Liver (tissue), 9 donors: Measurements from ENCODE around the gene NOP16. TPM values are rescaled to one million over a fixed set of nuclear protein-coding genes. Genes with fewer than 3 reads are reported as not detected.

Source experiments
- DNase-seq: peaks from one replicate; pipeline ENCODE4 v3.0.0-alpha.2; 2017; ENCODE audit warnings: low spot score
- H3K27ac ChIP-seq, 2 donors: one replicate each; pipeline ENCODE4 v1.7.0; 2013; ENCODE audit warnings: inconsistent platforms in 2 of 2, low read length in 2 of 2, control low read depth in 1 of 2, low read depth in 1 of 2, mild to moderate bottlenecking in 1 of 2
- H3K27me3 ChIP-seq, 4 donors: one replicate each; pipeline versions ENCODE4 v1.6.1 to v1.7.0; 2013; ENCODE audit warnings: low read length in 3 of 4, inconsistent platforms in 1 of 4, mild to moderate bottlenecking in 1 of 4, moderate library complexity in 1 of 4; ENCODE audit not compliant: control insufficient read depth in 4 of 4, insufficient read depth in 4 of 4
- H3K36me3 ChIP-seq, 4 donors: one replicate each; pipeline versions ENCODE4 v1.6.1 to v1.7.0; 2013; ENCODE audit warnings: low read length in 3 of 4, mild to moderate bottlenecking in 3 of 4, low read depth in 1 of 4, moderate library complexity in 1 of 4; ENCODE audit not compliant: control insufficient read depth in 4 of 4, insufficient read depth in 3 of 4
- H3K4me1 ChIP-seq, 4 donors: one replicate each; pipeline versions ENCODE4 v1.6.1 to v1.7.0; 2013; ENCODE audit warnings: low read length in 3 of 4, mild to moderate bottlenecking in 3 of 4, moderate library complexity in 1 of 4; ENCODE audit not compliant: control insufficient read depth in 4 of 4, insufficient read depth in 4 of 4
- H3K4me3 ChIP-seq, 3 donors: one replicate each; pipeline versions ENCODE4 v1.6.1 to v1.7.0; 2013; ENCODE audit warnings: low read length in 3 of 3, control low read depth in 1 of 3, low read depth in 1 of 3, mild to moderate bottlenecking in 1 of 3
- H3K9ac ChIP-seq, 2 donors: one replicate each; pipeline ENCODE4 v1.7.0; 2013; ENCODE audit warnings: low read length in 2 of 2, mild to moderate bottlenecking in 2 of 2, moderate library complexity in 2 of 2, control low read depth in 1 of 2, low read depth in 1 of 2
- H3K9me3 ChIP-seq, 4 donors: one replicate each; pipeline versions ENCODE4 v1.6.1 to v1.7.0; 2013; ENCODE audit warnings: low read length in 3 of 4; ENCODE audit not compliant: control insufficient read depth in 4 of 4
- EGR1 ChIP-seq, 2 donors: IDR thresholded peaks; 2 replicates each; pipeline ENCODE4 v1.6.1; 2016 to 2018; ENCODE audit warnings: antibody characterized with exemption in 2 of 2, low read depth in 2 of 2
- GABPA ChIP-seq, 2 donors: IDR thresholded peaks in 1 of 2; conservative IDR thresholded peaks in 1 of 2; 2 replicates each; pipeline ENCODE4 v1.6.1; 2016; ENCODE audit warnings: antibody characterized with exemption in 2 of 2, mild to moderate bottlenecking in 1 of 2, moderate library complexity in 1 of 2
- HNF4A ChIP-seq, 2 donors: conservative IDR thresholded peaks; 2 replicates each; pipeline ENCODE4 v1.6.1; 2016; ENCODE audit warnings: antibody characterized with exemption in 2 of 2, mild to moderate bottlenecking in 2 of 2
- HNF4G ChIP-seq: IDR thresholded peaks from 2 replicates; pipeline ENCODE4 v1.6.1; 2016; ENCODE audit warnings: antibody characterized with exemption
- JUND ChIP-seq, 2 donors: IDR thresholded peaks; 2 replicates each; pipeline ENCODE4 v1.6.1; 2016; ENCODE audit warnings: antibody characterized with exemption in 2 of 2
- NR2F2 ChIP-seq: IDR thresholded peaks from 2 replicates; pipeline ENCODE4 v1.6.1; 2016; ENCODE audit warnings: antibody characterized with exemption
- RAD21 ChIP-seq, 2 donors: IDR thresholded peaks; 2 replicates each; pipeline ENCODE4 v1.6.1; 2016; ENCODE audit warnings: antibody characterized with exemption in 2 of 2, mild to moderate bottlenecking in 2 of 2
- RXRA ChIP-seq, 2 donors: IDR thresholded peaks; 2 replicates each; pipeline ENCODE4 v1.6.1; 2017 to 2018; ENCODE audit warnings: antibody characterized with exemption in 2 of 2, mild to moderate bottlenecking in 1 of 2
- TAF1 ChIP-seq: conservative IDR thresholded peaks from 2 replicates; pipeline ENCODE4 v1.6.1; 2016; ENCODE audit warnings: antibody characterized with exemption, mild to moderate bottlenecking
- YY1 ChIP-seq: IDR thresholded peaks from 2 replicates; pipeline ENCODE4 v1.6.1; 2016; ENCODE audit warnings: antibody characterized with exemption, mild to moderate bottlenecking
- WGBS: extraction: QIAGEN DNeasy Blood & Tissue Kit; methylation state at CpG from one replicate; pipeline ENCODE4 v1.1.7; 2013; 5-methylcytosine and 5-hydroxymethylcytosine counted together
- polyA plus RNA-seq, 2 donors: library from polyadenylated mRNA; stranded (reverse) in 1 of 2; unstranded in 1 of 2; fragments of 200-250 nt in 1 of 2; fragments of >200 nt in 1 of 2; fragmentation: Nextera tagmentation in 1 of 2; extraction: Ambion mirVana in 1 of 2; gene quantifications; one replicate each; pipeline versions ENCODE4 v1.2.1 to v1.2.3, GENCODE V29; 2013 to 2015
- total RNA-seq, 2 donors: library from RNA; depleted of rRNA; stranded (reverse); fragments of >200 nt; gene quantifications; one replicate each; pipeline ENCODE4 v1.2.3, GENCODE V29; 2014
- TF ChIP-seq, protein P1 (sequence below): IDR thresholded peaks from 2 replicates; pipeline ENCODE4 v1.6.1; 2016; ENCODE audit warnings: antibody characterized with exemption, mild to moderate bottlenecking
- TF ChIP-seq, protein P2 (sequence below): IDR thresholded peaks from 2 replicates; pipeline ENCODE4 v1.6.1; 2016; ENCODE audit warnings: antibody characterized with exemption
- TF ChIP-seq, protein P3 (sequence below): fragments of 150-350 bp; IDR thresholded peaks from 2 replicates; pipeline ENCODE4 v1.5.1; 2017; ENCODE audit warnings: improper control_type of control experiment, low read depth, low read length; ENCODE audit not compliant: missing input control
- TF ChIP-seq, protein P4 (sequence below): IDR thresholded peaks from 2 replicates; pipeline ENCODE4 v1.6.1; 2016; ENCODE audit warnings: antibody characterized with exemption
- TF ChIP-seq, protein P5 (sequence below): IDR thresholded peaks from 2 replicates; pipeline ENCODE4 v1.6.1; 2016; ENCODE audit warnings: antibody characterized with exemption
- donor health status: healthy.
- donor health status: healthy.
- donor health status: healthy.
- donor health status: healthy.
- donor health status: healthy.

Gene NOP16
- total and polyA plus RNA-seq, 4 donors: 6.1 to 41.2 (median 17.2) TPM

DNA sequence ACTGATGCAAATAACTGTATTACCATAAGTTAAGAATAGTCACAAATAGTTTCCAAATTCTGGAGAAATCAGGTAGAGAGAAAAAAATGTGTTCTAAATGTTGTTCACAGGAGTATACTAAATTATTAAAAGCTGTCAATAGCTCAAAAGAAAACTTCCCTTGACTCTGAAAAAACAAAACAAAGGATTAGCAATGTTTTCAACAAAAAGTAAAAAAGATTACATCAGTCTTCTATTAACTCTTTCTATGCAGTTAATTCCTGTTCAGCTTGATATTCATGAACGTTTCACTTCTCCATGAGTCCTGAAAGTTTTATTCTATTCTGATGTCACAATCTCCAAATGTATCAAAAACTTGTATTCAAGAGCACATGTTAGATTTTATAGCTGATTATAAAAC is 37.4 kb upstream of the NOP16 start:
- DNase-seq: no peak
- Histone ChIP-seq H3K36me3 (no peaks in the 10 kb centered on the region), H3K27me3 (peaks cover 0 to 2% (median 0%) of the 10 kb centered on the region in 4 donors), H3K4me1 (no peaks in the 10 kb centered on the region), H3K9me3 (no peaks in the 10 kb centered on the region), H3K27ac (no peak overlapping the region), H3K9ac (no peak overlapping the region), H3K4me3 (no peak overlapping the region)
- TF ChIP-seq YY1: no peak
- TF ChIP-seq, protein P1, sequence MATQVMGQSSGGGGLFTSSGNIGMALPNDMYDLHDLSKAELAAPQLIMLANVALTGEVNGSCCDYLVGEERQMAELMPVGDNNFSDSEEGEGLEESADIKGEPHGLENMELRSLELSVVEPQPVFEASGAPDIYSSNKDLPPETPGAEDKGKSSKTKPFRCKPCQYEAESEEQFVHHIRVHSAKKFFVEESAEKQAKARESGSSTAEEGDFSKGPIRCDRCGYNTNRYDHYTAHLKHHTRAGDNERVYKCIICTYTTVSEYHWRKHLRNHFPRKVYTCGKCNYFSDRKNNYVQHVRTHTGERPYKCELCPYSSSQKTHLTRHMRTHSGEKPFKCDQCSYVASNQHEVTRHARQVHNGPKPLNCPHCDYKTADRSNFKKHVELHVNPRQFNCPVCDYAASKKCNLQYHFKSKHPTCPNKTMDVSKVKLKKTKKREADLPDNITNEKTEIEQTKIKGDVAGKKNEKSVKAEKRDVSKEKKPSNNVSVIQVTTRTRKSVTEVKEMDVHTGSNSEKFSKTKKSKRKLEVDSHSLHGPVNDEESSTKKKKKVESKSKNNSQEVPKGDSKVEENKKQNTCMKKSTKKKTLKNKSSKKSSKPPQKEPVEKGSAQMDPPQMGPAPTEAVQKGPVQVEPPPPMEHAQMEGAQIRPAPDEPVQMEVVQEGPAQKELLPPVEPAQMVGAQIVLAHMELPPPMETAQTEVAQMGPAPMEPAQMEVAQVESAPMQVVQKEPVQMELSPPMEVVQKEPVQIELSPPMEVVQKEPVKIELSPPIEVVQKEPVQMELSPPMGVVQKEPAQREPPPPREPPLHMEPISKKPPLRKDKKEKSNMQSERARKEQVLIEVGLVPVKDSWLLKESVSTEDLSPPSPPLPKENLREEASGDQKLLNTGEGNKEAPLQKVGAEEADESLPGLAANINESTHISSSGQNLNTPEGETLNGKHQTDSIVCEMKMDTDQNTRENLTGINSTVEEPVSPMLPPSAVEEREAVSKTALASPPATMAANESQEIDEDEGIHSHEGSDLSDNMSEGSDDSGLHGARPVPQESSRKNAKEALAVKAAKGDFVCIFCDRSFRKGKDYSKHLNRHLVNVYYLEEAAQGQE: no peak
- TF ChIP-seq NR2F2: no peak
- no peak for TF ChIP-seq HNF4A (conservative IDR thresholded peaks at IDR 0.05)
- TF ChIP-seq, protein P2, sequence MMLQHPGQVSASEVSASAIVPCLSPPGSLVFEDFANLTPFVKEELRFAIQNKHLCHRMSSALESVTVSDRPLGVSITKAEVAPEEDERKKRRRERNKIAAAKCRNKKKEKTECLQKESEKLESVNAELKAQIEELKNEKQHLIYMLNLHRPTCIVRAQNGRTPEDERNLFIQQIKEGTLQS: no peak
- no peak for TF ChIP-seq HNF4G
- TF ChIP-seq, protein P3, sequence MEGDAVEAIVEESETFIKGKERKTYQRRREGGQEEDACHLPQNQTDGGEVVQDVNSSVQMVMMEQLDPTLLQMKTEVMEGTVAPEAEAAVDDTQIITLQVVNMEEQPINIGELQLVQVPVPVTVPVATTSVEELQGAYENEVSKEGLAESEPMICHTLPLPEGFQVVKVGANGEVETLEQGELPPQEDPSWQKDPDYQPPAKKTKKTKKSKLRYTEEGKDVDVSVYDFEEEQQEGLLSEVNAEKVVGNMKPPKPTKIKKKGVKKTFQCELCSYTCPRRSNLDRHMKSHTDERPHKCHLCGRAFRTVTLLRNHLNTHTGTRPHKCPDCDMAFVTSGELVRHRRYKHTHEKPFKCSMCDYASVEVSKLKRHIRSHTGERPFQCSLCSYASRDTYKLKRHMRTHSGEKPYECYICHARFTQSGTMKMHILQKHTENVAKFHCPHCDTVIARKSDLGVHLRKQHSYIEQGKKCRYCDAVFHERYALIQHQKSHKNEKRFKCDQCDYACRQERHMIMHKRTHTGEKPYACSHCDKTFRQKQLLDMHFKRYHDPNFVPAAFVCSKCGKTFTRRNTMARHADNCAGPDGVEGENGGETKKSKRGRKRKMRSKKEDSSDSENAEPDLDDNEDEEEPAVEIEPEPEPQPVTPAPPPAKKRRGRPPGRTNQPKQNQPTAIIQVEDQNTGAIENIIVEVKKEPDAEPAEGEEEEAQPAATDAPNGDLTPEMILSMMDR: no peak
- no peak for TF ChIP-seq JUND (IDR thresholded peaks at IDR 0.05)
- TF ChIP-seq EGR1 (IDR thresholded peaks at IDR 0.05; ENCODE audit: low read depth in 2 of 2): no peak
- TF ChIP-seq TAF1: no peak
- WGBS: 93% methylated on average over 1 of the region's 1 CpG

DNA sequence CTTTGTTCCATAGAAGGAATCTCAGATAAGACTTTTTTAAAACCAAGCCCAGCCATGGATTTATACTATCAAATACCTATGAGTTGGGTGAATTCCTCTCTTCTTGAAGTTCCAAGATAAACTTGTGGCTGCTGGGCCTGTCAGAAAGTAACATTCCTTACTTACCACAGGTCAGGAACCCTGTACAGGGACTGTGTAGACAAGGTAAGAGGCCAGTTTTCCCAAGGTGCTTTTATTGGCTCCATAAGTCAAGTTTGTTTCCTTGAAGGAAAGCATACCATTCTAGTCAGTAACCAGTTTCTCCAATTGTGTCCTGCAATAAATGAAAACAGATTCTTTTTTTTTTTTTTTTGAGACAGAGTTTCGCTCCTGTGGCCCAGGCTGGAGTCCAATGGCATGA is 36.7 kb upstream of the NOP16 start:
- Histone ChIP-seq H3K36me3 (no peaks in the 10 kb centered on the region), H3K27me3 (peaks cover 0 to 2% (median 0%) of the 10 kb centered on the region in 4 donors), H3K9ac (no peak overlapping the region), H3K27ac (no peak overlapping the region), H3K4me1 (no peaks in the 10 kb centered on the region), H3K9me3 (no peaks in the 10 kb centered on the region), H3K4me3 (no peak overlapping the region)
- no peak for DNase-seq
- TF ChIP-seq, protein P4, sequence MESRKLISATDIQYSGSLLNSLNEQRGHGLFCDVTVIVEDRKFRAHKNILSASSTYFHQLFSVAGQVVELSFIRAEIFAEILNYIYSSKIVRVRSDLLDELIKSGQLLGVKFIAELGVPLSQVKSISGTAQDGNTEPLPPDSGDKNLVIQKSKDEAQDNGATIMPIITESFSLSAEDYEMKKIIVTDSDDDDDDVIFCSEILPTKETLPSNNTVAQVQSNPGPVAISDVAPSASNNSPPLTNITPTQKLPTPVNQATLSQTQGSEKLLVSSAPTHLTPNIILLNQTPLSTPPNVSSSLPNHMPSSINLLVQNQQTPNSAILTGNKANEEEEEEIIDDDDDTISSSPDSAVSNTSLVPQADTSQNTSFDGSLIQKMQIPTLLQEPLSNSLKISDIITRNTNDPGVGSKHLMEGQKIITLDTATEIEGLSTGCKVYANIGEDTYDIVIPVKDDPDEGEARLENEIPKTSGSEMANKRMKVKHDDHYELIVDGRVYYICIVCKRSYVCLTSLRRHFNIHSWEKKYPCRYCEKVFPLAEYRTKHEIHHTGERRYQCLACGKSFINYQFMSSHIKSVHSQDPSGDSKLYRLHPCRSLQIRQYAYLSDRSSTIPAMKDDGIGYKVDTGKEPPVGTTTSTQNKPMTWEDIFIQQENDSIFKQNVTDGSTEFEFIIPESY: no peak
- TF ChIP-seq, protein P3: no peak
- TF ChIP-seq, protein P1: no peak
- no peak for TF ChIP-seq JUND (IDR thresholded peaks at IDR 0.05)
- TF ChIP-seq RAD21 (IDR thresholded peaks at IDR 0.05): no peak
- TF ChIP-seq RXRA (IDR thresholded peaks at IDR 0.05): no peak
- TF ChIP-seq GABPA (IDR thresholded peaks at IDR 0.05 in 1 of 2, conservative IDR thresholded peaks at IDR 0.05 in 1 of 2): no peak
- no peak for TF ChIP-seq EGR1 (IDR thresholded peaks at IDR 0.05; ENCODE audit: low read depth in 2 of 2)
- TF ChIP-seq, protein P5, sequence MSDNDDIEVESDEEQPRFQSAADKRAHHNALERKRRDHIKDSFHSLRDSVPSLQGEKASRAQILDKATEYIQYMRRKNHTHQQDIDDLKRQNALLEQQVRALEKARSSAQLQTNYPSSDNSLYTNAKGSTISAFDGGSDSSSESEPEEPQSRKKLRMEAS: no peak
- WGBS: 93% methylated on average over 1 of the region's 1 CpG
